ENCODE data around the gene VAV3.

The VAV3 gene

DNA sequence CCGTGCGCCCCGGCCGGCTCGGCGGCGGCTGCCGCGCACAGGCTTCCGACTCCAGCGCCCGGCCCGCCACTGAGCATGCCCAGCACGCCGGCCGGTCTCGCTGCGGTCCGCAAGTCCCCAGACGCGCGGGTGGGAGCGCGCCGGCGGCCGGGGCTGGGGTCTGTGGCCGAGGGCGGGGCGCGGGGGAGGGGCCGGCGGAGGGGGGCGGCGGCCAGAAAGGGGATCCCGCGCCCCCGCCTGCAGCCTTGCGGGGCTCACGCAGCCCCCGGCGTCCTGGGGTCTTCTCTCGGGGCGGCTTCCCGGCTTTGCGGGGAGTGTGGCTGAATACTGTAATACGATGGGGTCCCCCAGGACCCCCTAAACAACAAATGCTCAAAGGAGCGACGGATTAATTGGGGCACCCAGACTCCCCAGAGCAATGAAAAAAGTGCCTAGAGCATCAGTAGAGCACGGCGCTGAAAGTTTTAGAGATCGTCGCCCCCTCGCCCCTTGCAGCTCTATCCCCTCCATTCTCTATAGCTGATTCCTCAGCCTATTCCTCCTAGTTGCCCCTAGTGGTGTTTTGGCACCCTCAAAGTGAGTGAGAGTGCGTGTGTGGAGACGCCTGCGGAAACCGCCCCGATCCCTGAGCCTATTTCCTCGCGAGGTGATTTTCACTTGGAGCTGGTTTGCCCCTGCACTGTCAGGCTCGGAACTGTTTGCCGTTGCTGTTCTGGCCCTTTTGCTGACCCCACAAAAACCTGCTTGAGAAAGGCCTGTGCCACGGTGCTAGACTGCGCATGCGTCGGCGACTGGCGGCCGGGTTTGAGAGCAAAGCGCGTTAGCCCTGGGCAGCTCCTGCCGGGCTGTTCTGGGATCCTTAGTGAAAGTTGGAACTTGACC lies at the start of gene VAV3:
TSS of gene VAV3 (minus strand) at position 71 of the 882 bp plus-strand sequence. CDS start 311 bp downstream, outside the sequence.
- Mint-ChIP-seq H3K4me1 (peaks cover 28% of the 10 kb centered on the region), H3K27me3 (ENCODE audit: low read depth, poor library complexity) (peaks cover 33% of the 10 kb centered on the region), H3K36me3 (ENCODE audit: low read depth) (no peaks in the 10 kb centered on the region), H3K27ac (peak within 1 kb of the TSS; percentile 90), H3K9me3 (no peaks in the 10 kb centered on the region), H3K4me3 (peak within 1 kb of the TSS; percentile 95)
- TF ChIP-seq, protein P1, sequence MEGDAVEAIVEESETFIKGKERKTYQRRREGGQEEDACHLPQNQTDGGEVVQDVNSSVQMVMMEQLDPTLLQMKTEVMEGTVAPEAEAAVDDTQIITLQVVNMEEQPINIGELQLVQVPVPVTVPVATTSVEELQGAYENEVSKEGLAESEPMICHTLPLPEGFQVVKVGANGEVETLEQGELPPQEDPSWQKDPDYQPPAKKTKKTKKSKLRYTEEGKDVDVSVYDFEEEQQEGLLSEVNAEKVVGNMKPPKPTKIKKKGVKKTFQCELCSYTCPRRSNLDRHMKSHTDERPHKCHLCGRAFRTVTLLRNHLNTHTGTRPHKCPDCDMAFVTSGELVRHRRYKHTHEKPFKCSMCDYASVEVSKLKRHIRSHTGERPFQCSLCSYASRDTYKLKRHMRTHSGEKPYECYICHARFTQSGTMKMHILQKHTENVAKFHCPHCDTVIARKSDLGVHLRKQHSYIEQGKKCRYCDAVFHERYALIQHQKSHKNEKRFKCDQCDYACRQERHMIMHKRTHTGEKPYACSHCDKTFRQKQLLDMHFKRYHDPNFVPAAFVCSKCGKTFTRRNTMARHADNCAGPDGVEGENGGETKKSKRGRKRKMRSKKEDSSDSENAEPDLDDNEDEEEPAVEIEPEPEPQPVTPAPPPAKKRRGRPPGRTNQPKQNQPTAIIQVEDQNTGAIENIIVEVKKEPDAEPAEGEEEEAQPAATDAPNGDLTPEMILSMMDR (IDR thresholded peaks at IDR 0.05): peak; percentile 14
- peak; percentile 86 for DNase-seq

DNA sequence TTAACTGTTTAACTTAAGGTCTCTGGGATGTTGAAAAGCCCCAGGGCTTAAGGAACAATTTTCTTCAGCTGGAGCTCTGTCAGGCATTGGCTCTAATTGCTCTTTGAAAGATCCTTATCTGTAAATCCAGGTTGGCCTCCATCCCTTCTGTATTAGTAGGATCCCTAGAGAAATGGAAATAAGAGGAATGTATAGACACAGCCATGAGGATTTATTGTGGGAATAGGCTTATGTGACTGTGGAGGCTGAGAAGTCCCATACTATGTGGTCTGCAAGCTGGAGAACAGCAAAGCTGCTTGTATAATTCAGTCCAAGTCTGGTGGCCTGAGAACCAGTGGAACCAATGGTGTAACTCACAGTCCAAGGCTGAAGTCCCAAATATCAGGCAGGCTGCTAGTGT lies 47.6 kb upstream of the VAV3 start:
- Mint-ChIP-seq H3K36me3 (ENCODE audit: low read depth) (no peaks in the 10 kb centered on the region), H3K4me3 (no peak overlapping the region), H3K27me3 (ENCODE audit: low read depth, poor library complexity) (no peaks in the 10 kb centered on the region), H3K4me1 (no peaks in the 10 kb centered on the region), H3K9me3 (no peaks in the 10 kb centered on the region), H3K27ac (no peak overlapping the region)
- TF ChIP-seq, protein P1 (IDR thresholded peaks at IDR 0.05): no peak
- DNase-seq: no peak

- DNase-seq: no peak
- H3K36me3 Mint-ChIP-seq (ENCODE audit: low read depth): no peaks in the 10 kb centered on the region
- TF ChIP-seq, protein P1 (IDR thresholded peaks at IDR 0.05): no peak
- no peak overlapping the region for H3K4me3 Mint-ChIP-seq
- no peaks in the 10 kb centered on the region for H3K9me3 Mint-ChIP-seq
- no peak overlapping the region for H3K27ac Mint-ChIP-seq
- no peaks in the 10 kb centered on the region for H3K4me1 Mint-ChIP-seq
- H3K27me3 Mint-ChIP-seq (ENCODE audit: low read depth, poor library complexity): no peaks in the 10 kb centered on the region
Measured at GRCh38 chr1:108011295-108011694, 46.3 kb upstream of the VAV3 start.

DNA sequence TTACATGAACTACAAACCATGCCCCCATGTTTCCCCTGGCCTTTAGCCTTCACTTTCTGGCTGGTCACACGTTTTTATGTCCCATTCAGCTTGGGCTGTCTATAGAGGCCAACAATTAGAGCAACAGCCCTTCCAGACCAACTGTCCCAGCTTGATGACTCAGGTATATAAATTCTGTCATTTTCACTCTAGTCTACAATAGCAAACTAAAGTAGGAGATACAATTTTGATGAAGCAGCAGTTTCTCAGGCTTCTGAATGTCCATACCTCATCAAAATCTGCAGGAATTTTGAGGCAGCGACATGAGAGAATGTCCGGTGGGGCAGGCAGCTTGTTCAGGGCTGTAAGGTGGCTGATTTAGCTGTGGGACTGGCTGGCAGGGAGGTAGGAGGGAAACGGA lies 45.6 kb upstream of the VAV3 start:
- no peaks in the 10 kb centered on the region for H3K9me3 Mint-ChIP-seq
- DNase-seq: no peak
- TF ChIP-seq, protein P1 (IDR thresholded peaks at IDR 0.05): no peak
- no peak overlapping the region for H3K4me3 Mint-ChIP-seq
- H3K27ac Mint-ChIP-seq: no peak overlapping the region
- H3K27me3 Mint-ChIP-seq (ENCODE audit: low read depth, poor library complexity): no peaks in the 10 kb centered on the region
- no peaks in the 10 kb centered on the region for H3K4me1 Mint-ChIP-seq
- no peaks in the 10 kb centered on the region for H3K36me3 Mint-ChIP-seq (ENCODE audit: low read depth)

- Mint-ChIP-seq H3K27me3 (ENCODE audit: low read depth, poor library complexity) (no peaks in the 10 kb centered on the region), H3K4me1 (no peaks in the 10 kb centered on the region), H3K4me3 (no peak overlapping the region), H3K27ac (no peak overlapping the region), H3K9me3 (no peaks in the 10 kb centered on the region), H3K36me3 (ENCODE audit: low read depth) (no peaks in the 10 kb centered on the region)
- no peak for DNase-seq
- TF ChIP-seq, protein P1 (IDR thresholded peaks at IDR 0.05): no peak
Measured at GRCh38 chr1:108009603-108010195, 44.7 kb upstream of the VAV3 start.
